Naive thymus-derived CD4-positive, alpha-beta T cell (primary cell): Measurements from ENCODE around the gene RCAN1. TPM values are rescaled to one million over a fixed set of nuclear protein-coding genes. Genes with fewer than 3 reads are reported as not detected.

Experiments used
- ATAC-seq: fragments of 150-1000 bp; cut with Tn5 transposase; 2 replicates; pipeline ENCODE4 v1.10.0; 2021; ENCODE audit warnings: mild to moderate bottlenecking, moderate library complexity
- CTCF ChIA-PET: fragments of 350-600 bp; sonication (Branson Sonifier 250); formaldehyde crosslinking; loops from one replicate; lab custom pipeline; 2021; ENCODE audit warnings: antibody characterized with exemption; lab: Charles Lee
- POLR2A ChIA-PET: fragments of 350-600 bp; sonication (Branson Sonifier 250); formaldehyde crosslinking; loops from one replicate; lab custom pipeline; 2021; ENCODE audit warnings: antibody characterized with exemption, inconsistent platforms; lab: Charles Lee
- DNase-seq, 9 donors: peaks; one replicate each; pipeline versions ENCODE4 v3.0.0 to v3.0.0-alpha.2; 2020 to 2022; ENCODE audit warnings: mixed read lengths in 1 of 9
- H3K27ac ChIP-seq: one replicate; pipeline ENCODE4 v1.7.0; 2013; ENCODE audit warnings: mild to moderate bottlenecking, low read depth, low read length, moderate library complexity
- H3K27me3 ChIP-seq, 2 donors: one replicate each; pipeline ENCODE4 v1.7.0; 2013; ENCODE audit warnings: low read length in 2 of 2, mild to moderate bottlenecking in 2 of 2, moderate library complexity in 2 of 2; ENCODE audit not compliant: control insufficient read depth in 2 of 2, insufficient read depth in 2 of 2
- H3K36me3 ChIP-seq, 3 experiments: 1 replicate in 2 of 3; 2 replicates in 1 of 3; pipeline ENCODE4 v1.7.0; 2013; ENCODE audit warnings: low read length in 3 of 3, mild to moderate bottlenecking in 3 of 3, moderate library complexity in 1 of 3; ENCODE audit not compliant: insufficient read depth in 3 of 3, control insufficient read depth in 2 of 3
- H3K4me1 ChIP-seq, 2 donors: one replicate each; pipeline ENCODE4 v1.7.0; 2013; ENCODE audit warnings: low read length in 2 of 2, mild to moderate bottlenecking in 2 of 2, moderate library complexity in 1 of 2; ENCODE audit not compliant: control insufficient read depth in 2 of 2, insufficient read depth in 2 of 2
- H3K4me3 ChIP-seq: 2 replicates; pipeline ENCODE4 v1.7.0; 2013; ENCODE audit warnings: mild to moderate bottlenecking, low read length
- H3K9me3 ChIP-seq, 3 experiments: 1 replicate in 2 of 3; 2 replicates in 1 of 3; pipeline ENCODE4 v1.7.0; 2013; ENCODE audit warnings: low read length in 3 of 3; ENCODE audit not compliant: control insufficient read depth in 2 of 3
- H3K27ac Mint-ChIP-seq, 9 donors: one replicate each; pipeline ENCODE4 v1.8.0; 2020 to 2022; ENCODE audit warnings: mixed read lengths in 9 of 9, mild to moderate bottlenecking in 8 of 9, moderate library complexity in 5 of 9, inconsistent platforms in 2 of 9
- H3K27me3 Mint-ChIP-seq, 5 donors: one replicate each; pipeline ENCODE4 v1.8.0; 2021 to 2022; ENCODE audit warnings: mixed read lengths in 5 of 5, mild to moderate bottlenecking in 1 of 5
- H3K36me3 Mint-ChIP-seq, 5 donors: one replicate each; pipeline ENCODE4 v1.8.0; 2020 to 2022; ENCODE audit warnings: mixed read lengths in 5 of 5, mild to moderate bottlenecking in 3 of 5, inconsistent platforms in 1 of 5
- H3K4me1 Mint-ChIP-seq, 7 donors: one replicate each; pipeline ENCODE4 v1.8.0; 2020 to 2022; ENCODE audit warnings: mixed read lengths in 7 of 7, mild to moderate bottlenecking in 3 of 7, inconsistent platforms in 1 of 7
- H3K4me3 Mint-ChIP-seq, 10 donors: one replicate each; pipeline ENCODE4 v1.8.0; 2020 to 2022; ENCODE audit warnings: mild to moderate bottlenecking in 10 of 10, mixed read lengths in 10 of 10, moderate library complexity in 6 of 10, inconsistent platforms in 2 of 10
- H3K9me3 Mint-ChIP-seq, 11 donors: one replicate each; pipeline ENCODE4 v1.8.0; 2020 to 2022; ENCODE audit warnings: mixed read lengths in 11 of 11, mild to moderate bottlenecking in 4 of 11, inconsistent platforms in 1 of 11, moderate library complexity in 1 of 11
- intact Hi-C, 2 donors: fragments of 100-400 bp; cut with micrococcal nuclease; formaldehyde crosslinking; loops; one replicate each; pipeline ENCODE4 v1.15.1; 2023
- polyA plus RNA-seq, 2 donors: library from polyadenylated mRNA; unstranded; fragments of 300-500 nt; fragmentation: Illumina TruSeq; gene quantifications; one replicate each; pipeline ENCODE4 v1.2.3, GENCODE V29; 2021
- total RNA-seq, 6 experiments: library from RNA in 5 of 6; stranded (reverse) in 5 of 6; gene quantifications; 1 replicate in 5 of 6; 2 replicates in 1 of 6; pipeline ENCODE4 v1.2.3 and lab custom pipeline; 2021 to 2026

Gene RCAN1
- total and polyA plus RNA-seq, 7 experiments from 2014 or later = 3.0 to 15.3 (median 5.0) TPM

- H3K9me3 ChIP-seq = peaks cover 0 to 4% (median 0%) of the 10 kb centered on the region in 3 experiments
- ATAC-seq (no peak), DNase-seq (no peak)
- peaks cover 0 to 8% (median 0%) of the 10 kb centered on the region in 3 experiments for H3K36me3 ChIP-seq
- H3K4me1 ChIP-seq = no peaks in the 10 kb centered on the region
- H3K27me3 ChIP-seq = no peaks in the 10 kb centered on the region
- Mint-ChIP-seq H3K4me3 (no peak overlapping the region), H3K4me1 (peaks cover 0 to 14% (median 10%) of the 10 kb centered on the region in 7 donors), H3K27me3 (no peaks in the 10 kb centered on the region), H3K27ac (no peak overlapping the region), H3K36me3 (peaks cover 0 to 26% (median 3%) of the 10 kb centered on the region in 5 donors), H3K9me3 (peaks cover 0 to 17% (median 4%) of the 10 kb centered on the region in 11 donors)
- ChIA-PET POLR2A (no interaction called here), CTCF (no interaction called here)
- no peak overlapping the region for H3K4me3 ChIP-seq
- H3K27ac ChIP-seq = no peak overlapping the region
- intact Hi-C loops = no loop called here
These were observed 90.0 kb downstream of the RCAN1 start for GRCh38 chr21:34524646-34525601.

- ChIA-PET POLR2A (no interaction called here), CTCF (no interaction called here)
- Histone ChIP-seq H3K27ac (no peak overlapping the region), H3K36me3 (peaks cover 0 to 8% (median 0%) of the 10 kb centered on the region in 3 experiments), H3K27me3 (no peaks in the 10 kb centered on the region), H3K4me3 (no peak overlapping the region), H3K9me3 (peaks cover 0 to 4% (median 0%) of the 10 kb centered on the region in 3 experiments), H3K4me1 (no peaks in the 10 kb centered on the region)
- Mint-ChIP-seq H3K4me1 (peaks cover 0 to 16% (median 10%) of the 10 kb centered on the region in 7 donors), H3K27ac (no peak overlapping the region), H3K36me3 (peaks cover 0 to 37% (median 3%) of the 10 kb centered on the region in 5 donors), H3K27me3 (no peaks in the 10 kb centered on the region), H3K9me3 (peaks cover 0 to 7% (median 2%) of the 10 kb centered on the region in 11 donors), H3K4me3 (no peak overlapping the region)
- no peak for DNase-seq
- ATAC-seq = no peak
- intact Hi-C loops = no loop called here
These were observed 91.8 kb downstream of the RCAN1 start for GRCh38 chr21:34523019-34523555.

GRCh38 chr21:34522284-34522683 is 92.6 kb downstream of the RCAN1 start:
- no peaks in the 10 kb centered on the region for H3K9me3 Mint-ChIP-seq
- no peak overlapping the region for H3K4me3 Mint-ChIP-seq
- peaks cover 0 to 42% (median 9%) of the 10 kb centered on the region in 5 donors for H3K36me3 Mint-ChIP-seq
- H3K4me3 ChIP-seq = no peak overlapping the region
- peaks cover 0 to 8% (median 0%) of the 10 kb centered on the region in 3 experiments for H3K36me3 ChIP-seq
- H3K27me3 Mint-ChIP-seq = no peaks in the 10 kb centered on the region
- CTCF ChIA-PET = no interaction called here
- DNase-seq (no peak), ATAC-seq (peak; percentile 43)
- H3K9me3 ChIP-seq = no peaks in the 10 kb centered on the region
- peaks cover 0 to 5% of the 10 kb centered on the region in 2 donors for H3K4me1 ChIP-seq
- intact Hi-C loops = no loop called here
- POLR2A ChIA-PET = no interaction called here
- no peak overlapping the region for H3K27ac Mint-ChIP-seq
- no peak overlapping the region for H3K27ac ChIP-seq
- H3K27me3 ChIP-seq = no peaks in the 10 kb centered on the region
- H3K4me1 Mint-ChIP-seq = peaks cover 0 to 22% (median 18%) of the 10 kb centered on the region in 7 donors

- H3K27ac Mint-ChIP-seq = no peak overlapping the region
- no peak for ATAC-seq
- no peaks in the 10 kb centered on the region for H3K27me3 Mint-ChIP-seq
- Histone ChIP-seq H3K27me3 (no peaks in the 10 kb centered on the region), H3K4me3 (no peak overlapping the region), H3K4me1 (peaks cover 0 to 6% of the 10 kb centered on the region in 2 donors), H3K36me3 (peaks cover 0 to 8% (median 0%) of the 10 kb centered on the region in 3 experiments), H3K9me3 (no peaks in the 10 kb centered on the region), H3K27ac (no peak overlapping the region)
- intact Hi-C loops = no loop called here
- H3K36me3 Mint-ChIP-seq = peaks cover 0 to 44% (median 9%) of the 10 kb centered on the region in 5 donors
- ChIA-PET POLR2A (no interaction called here), CTCF (interaction anchor here (0.5 kb wide), 1 partner anchor 50 kb away, joined by 3 read pairs; no protein-coding TSS in a partner anchor)
- H3K4me3 Mint-ChIP-seq = no peak overlapping the region
- no peaks in the 10 kb centered on the region for H3K9me3 Mint-ChIP-seq
- DNase-seq = no peak
- H3K4me1 Mint-ChIP-seq = peaks cover 0 to 17% (median 12%) of the 10 kb centered on the region in 7 donors
These were observed 93.4 kb downstream of the RCAN1 start for GRCh38 chr21:34521561-34521960.

- ChIA-PET CTCF (interaction anchor here (0.5 kb wide), 1 partner anchor 51 kb away, joined by 3 read pairs; no protein-coding TSS in a partner anchor), POLR2A (no interaction called here)
- Mint-ChIP-seq H3K27me3 (no peaks in the 10 kb centered on the region), H3K4me3 (no peak overlapping the region), H3K27ac (no peak overlapping the region), H3K36me3 (peaks cover 0 to 44% (median 9%) of the 10 kb centered on the region in 5 donors), H3K4me1 (peaks cover 0 to 13% (median 6%) of the 10 kb centered on the region in 7 donors), H3K9me3 (no peaks in the 10 kb centered on the region)
- Histone ChIP-seq H3K36me3 (peaks cover 0 to 8% (median 0%) of the 10 kb centered on the region in 3 experiments), H3K9me3 (no peaks in the 10 kb centered on the region), H3K4me3 (no peak overlapping the region), H3K27ac (no peak overlapping the region), H3K27me3 (no peaks in the 10 kb centered on the region), H3K4me1 (peaks cover 0 to 6% of the 10 kb centered on the region in 2 donors)
- intact Hi-C loops = no loop called here
- DNase-seq = no peak
- peak; percentile 55 for ATAC-seq
These were observed 94.0 kb downstream of the RCAN1 start for GRCh38 chr21:34520764-34521508.

- H3K4me3 ChIP-seq = no peak overlapping the region
- H3K9me3 ChIP-seq = no peaks in the 10 kb centered on the region
- H3K36me3 ChIP-seq = peaks cover 0 to 8% (median 0%) of the 10 kb centered on the region in 3 experiments
- DNase-seq (no peak), ATAC-seq (no peak)
- H3K27me3 Mint-ChIP-seq = no peaks in the 10 kb centered on the region
- ChIA-PET POLR2A (no interaction called here), CTCF (no interaction called here)
- H3K4me1 ChIP-seq = peaks cover 0 to 6% of the 10 kb centered on the region in 2 donors
- no peak overlapping the region for H3K4me3 Mint-ChIP-seq
- no peak overlapping the region for H3K27ac Mint-ChIP-seq
- peaks cover 0 to 13% (median 6%) of the 10 kb centered on the region in 7 donors for H3K4me1 Mint-ChIP-seq
- no peaks in the 10 kb centered on the region for H3K27me3 ChIP-seq
- peaks cover 0 to 44% (median 9%) of the 10 kb centered on the region in 5 donors for H3K36me3 Mint-ChIP-seq
- H3K9me3 Mint-ChIP-seq = no peaks in the 10 kb centered on the region
- intact Hi-C loops = no loop called here
- no peak overlapping the region for H3K27ac ChIP-seq
These were observed 94.6 kb downstream of the RCAN1 start for GRCh38 chr21:34520281-34520680.
